Ishikawa (cell line): ENCODE data around the gene AGBL2.

Experiments used
- CEBPB ChIP-seq: IDR thresholded peaks from 2 replicates; pipeline ENCODE4 v1.6.1; 2012
- CREB1 ChIP-seq: IDR thresholded peaks from 2 replicates; pipeline ENCODE4 v1.6.1; 2012; ENCODE audit warnings: low read depth
- EGR1 ChIP-seq: IDR thresholded peaks from 2 replicates; pipeline ENCODE4 v1.6.1; 2012
- EP300 ChIP-seq: IDR thresholded peaks from 2 replicates; pipeline ENCODE4 v1.6.1; 2012; ENCODE audit warnings: borderline replicate concordance
- FOXM1 ChIP-seq: IDR thresholded peaks from 2 replicates; pipeline ENCODE4 v1.6.1; 2012; ENCODE audit warnings: low read depth, borderline replicate concordance
- NFIC ChIP-seq: IDR thresholded peaks from 2 replicates; pipeline ENCODE4 v1.6.1; 2012
- RAD21 ChIP-seq: IDR thresholded peaks from 2 replicates; pipeline ENCODE4 v1.6.1; 2012; ENCODE audit warnings: low read depth
- REST ChIP-seq: IDR thresholded peaks from 2 replicates; pipeline ENCODE4 v1.6.1; 2012; ENCODE audit warnings: low read depth, mild to moderate bottlenecking
- TAF1 ChIP-seq: IDR thresholded peaks from 2 replicates; pipeline ENCODE4 v1.6.1; 2012; ENCODE audit warnings: low read depth, mild to moderate bottlenecking
- TCF12 ChIP-seq: IDR thresholded peaks from 2 replicates; pipeline ENCODE4 v1.6.1; 2012; ENCODE audit warnings: low read depth
- TEAD4 ChIP-seq: IDR thresholded peaks from 2 replicates; pipeline ENCODE4 v1.6.1; 2012
- USF1 ChIP-seq: IDR thresholded peaks from 2 replicates; pipeline ENCODE4 v1.6.1; 2012
- YY1 ChIP-seq: IDR thresholded peaks from 2 replicates; pipeline ENCODE4 v1.6.1; 2012; ENCODE audit warnings: low read depth
- ZBTB7A ChIP-seq: IDR thresholded peaks from 2 replicates; pipeline ENCODE4 v1.6.1; 2012; ENCODE audit warnings: low read depth
- TF ChIP-seq, protein P1 (sequence below): IDR thresholded peaks from 2 replicates; pipeline ENCODE4 v1.6.1; 2012

Gene AGBL2

GRCh38 chr11:47615249-47615648 lies 99.9 kb downstream of the AGBL2 start:
- TF ChIP-seq NFIC (no peak), TEAD4 (no peak), YY1 (no peak), EP300 (no peak), ZBTB7A (no peak), CREB1 (no peak), FOXM1 (no peak)

- TF ChIP-seq RAD21 (no peak), YY1 (no peak), TAF1 (no peak), CEBPB (no peak), EGR1 (no peak), ZBTB7A (no peak), FOXM1 (no peak), TCF12 (no peak), CREB1 (no peak), NFIC (no peak), REST (no peak), USF1 (no peak), TEAD4 (no peak), EP300 (no peak)
- TF ChIP-seq, protein P1, sequence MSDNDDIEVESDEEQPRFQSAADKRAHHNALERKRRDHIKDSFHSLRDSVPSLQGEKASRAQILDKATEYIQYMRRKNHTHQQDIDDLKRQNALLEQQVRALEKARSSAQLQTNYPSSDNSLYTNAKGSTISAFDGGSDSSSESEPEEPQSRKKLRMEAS, result no peak
These were observed 103.8 kb downstream of the AGBL2 start for GRCh38 chr11:47611348-47611794.

- TF ChIP-seq FOXM1 (no peak), CREB1 (no peak), TAF1 (no peak), EP300 (no peak), TCF12 (no peak)
These were observed 105.5 kb downstream of the AGBL2 start for GRCh38 chr11:47609675-47610074.
